Activated gamma-delta T cell treated with anti-CD3 and anti-CD28 coated beads, Interleukin-2, amount 50 U/mL, for 16 hours (primary cell): Measurements from ENCODE around the gene ALCAM.

Experiments used
- DNase-seq: peaks from one replicate; pipeline ENCODE4 v3.0.0-alpha.2; 2020; ENCODE audit warnings: low read depth

The ALCAM gene

GRCh38 chr3:105429034-105429762 is 62.5 kb downstream of the ALCAM start:
- DNase-seq = no peak

GRCh38 chr3:105430455-105430854 is 63.7 kb downstream of the ALCAM start:
- DNase-seq = no peak

- DNase-seq = no peak
Observed at GRCh38 chr3:105431200-105431599, 64.5 kb downstream of the ALCAM start.

GRCh38 chr3:105435277-105435676 is 68.6 kb downstream of the ALCAM start:
- no peak for DNase-seq

GRCh38 chr3:105436687-105437086 is 70.0 kb downstream of the ALCAM start:
- DNase-seq = no peak

- no peak for DNase-seq
Observed at GRCh38 chr3:105440113-105440512, 73.4 kb downstream of the ALCAM start.

GRCh38 chr3:105444725-105445124 is 78.0 kb downstream of the ALCAM start:
- no peak for DNase-seq

- no peak for DNase-seq
Observed at GRCh38 chr3:105448338-105448982, 81.8 kb downstream of the ALCAM start.

- no peak for DNase-seq
Observed at GRCh38 chr3:105449414-105449813, 82.7 kb downstream of the ALCAM start.

GRCh38 chr3:105456017-105456416 is 89.3 kb downstream of the ALCAM start:
- no peak for DNase-seq

GRCh38 chr3:105458518-105459215 is 92.0 kb downstream of the ALCAM start:
- no peak for DNase-seq

GRCh38 chr3:105459566-105460290 is 93.0 kb downstream of the ALCAM start:
- no peak for DNase-seq

- no peak for DNase-seq
Observed at GRCh38 chr3:105463620-105464019, 96.9 kb downstream of the ALCAM start.

- no peak for DNase-seq
Observed at GRCh38 chr3:105465251-105465853, 98.6 kb downstream of the ALCAM start.

- no peak for DNase-seq
Observed at GRCh38 chr3:105466072-105466471, 99.4 kb downstream of the ALCAM start.

GRCh38 chr3:105466495-105467404 is 100.0 kb downstream of the ALCAM start:
- no peak for DNase-seq

GRCh38 chr3:105470851-105471250 is 104.1 kb downstream of the ALCAM start:
- DNase-seq = no peak

GRCh38 chr3:105473521-105474223 is 107.0 kb downstream of the ALCAM start:
- no peak for DNase-seq

- DNase-seq = no peak
Observed at GRCh38 chr3:105480768-105481167, 114.1 kb downstream of the ALCAM start.

- DNase-seq = no peak
Observed at GRCh38 chr3:105483476-105483875, 116.8 kb downstream of the ALCAM start.
